Cerebellar cortex (tissue), 1 donor: ENCODE data around the gene HDAC4.

ENCODE experiments used
- DNase-seq: peaks from one replicate; pipeline ENCODE4 v3.0.0-alpha.2; 2015; ENCODE audit warnings: low spot score

The HDAC4 gene

GRCh38 chr2:239026711-239027361 is 374.0 kb downstream of the HDAC4 start:
- DNase-seq: no peak

- DNase-seq: no peak
Observed at GRCh38 chr2:239025951-239026461, 374.8 kb downstream of the HDAC4 start.

DNA sequence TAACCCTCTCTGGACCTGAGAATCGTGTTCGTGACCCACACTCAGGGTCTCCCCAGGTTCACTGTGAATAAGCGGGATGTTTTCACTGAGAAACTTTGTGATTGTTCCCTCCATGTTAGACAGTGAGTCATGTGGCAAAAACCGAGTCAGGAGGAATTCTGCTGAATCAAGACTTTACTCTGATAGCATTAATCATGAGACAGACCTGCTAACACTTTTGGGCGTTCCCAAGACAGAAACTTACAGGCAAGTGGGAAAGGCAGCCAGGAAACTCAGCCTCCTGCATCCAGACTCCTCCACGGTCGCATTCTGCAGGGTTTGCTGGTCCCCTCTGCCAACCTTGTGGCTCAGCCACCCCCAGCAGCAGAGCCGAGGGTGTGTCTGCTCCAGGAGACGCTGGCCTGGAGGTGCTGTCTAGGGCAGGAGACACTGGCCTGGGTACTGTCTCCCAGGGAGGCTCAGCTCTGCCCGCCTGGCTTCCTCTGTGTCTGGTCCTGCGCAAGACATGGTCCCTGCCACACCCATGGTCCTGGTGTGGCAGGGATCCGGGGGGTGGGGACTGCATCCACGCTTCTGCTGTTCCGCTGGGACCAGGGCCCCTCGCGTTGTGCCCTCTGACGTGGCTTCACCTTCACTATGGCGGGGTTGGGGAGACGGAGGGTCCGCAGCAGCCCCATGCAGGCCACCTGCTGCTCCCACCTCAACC is 375.6 kb downstream of the HDAC4 start:
- DNase-seq: no peak

DNA sequence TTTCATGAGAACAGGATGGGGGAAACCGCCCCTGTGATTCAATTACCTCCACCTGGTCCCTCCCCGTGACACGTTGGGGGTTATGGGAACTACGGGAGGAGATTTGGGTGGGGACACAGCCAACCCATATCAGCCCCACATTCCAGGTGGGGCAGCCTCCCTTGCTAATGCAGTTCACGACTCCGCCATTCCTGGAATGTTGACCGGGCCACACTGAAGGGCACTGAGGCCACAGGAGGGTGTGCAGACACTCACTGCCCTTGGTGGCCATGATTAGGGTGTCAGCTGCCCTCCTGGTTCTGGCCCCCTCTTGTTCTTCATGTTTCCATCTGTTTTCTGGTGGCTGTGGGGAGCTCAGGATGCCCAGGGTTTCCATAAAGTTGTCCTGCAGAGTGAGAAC is 376.6 kb downstream of the HDAC4 start:
- no peak for DNase-seq

GRCh38 chr2:239022437-239023260 is 378.2 kb downstream of the HDAC4 start:
- DNase-seq: no peak

- DNase-seq: no peak
Observed at GRCh38 chr2:239021651-239022436, 379.0 kb downstream of the HDAC4 start.

- no peak for DNase-seq
Observed at GRCh38 chr2:239021224-239021623, 379.6 kb downstream of the HDAC4 start.

GRCh38 chr2:239020541-239021041 is 380.2 kb downstream of the HDAC4 start:
- DNase-seq: no peak

DNA sequence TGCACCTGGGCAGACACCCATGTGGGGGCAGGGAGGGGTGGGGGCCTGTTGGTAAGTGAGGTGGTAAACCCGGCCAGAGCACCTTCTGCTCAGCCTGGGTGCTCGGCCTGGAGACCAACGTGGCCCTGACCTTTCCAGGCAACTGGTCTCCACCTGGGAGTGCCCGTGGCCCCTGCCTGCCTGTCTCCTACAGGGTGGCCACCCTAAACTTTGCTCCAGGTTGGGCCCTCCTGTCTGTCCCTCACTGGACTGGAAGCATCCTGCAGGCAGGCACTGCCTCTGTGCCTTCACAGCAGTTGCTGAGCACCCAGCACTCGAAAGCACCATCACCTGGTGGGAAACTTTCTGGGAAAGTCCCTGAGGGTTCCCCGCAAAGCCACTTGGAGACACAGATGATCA is 381.6 kb downstream of the HDAC4 start:
- no peak for DNase-seq

GRCh38 chr2:239018271-239019182 is 382.3 kb downstream of the HDAC4 start:
- DNase-seq: no peak

DNA sequence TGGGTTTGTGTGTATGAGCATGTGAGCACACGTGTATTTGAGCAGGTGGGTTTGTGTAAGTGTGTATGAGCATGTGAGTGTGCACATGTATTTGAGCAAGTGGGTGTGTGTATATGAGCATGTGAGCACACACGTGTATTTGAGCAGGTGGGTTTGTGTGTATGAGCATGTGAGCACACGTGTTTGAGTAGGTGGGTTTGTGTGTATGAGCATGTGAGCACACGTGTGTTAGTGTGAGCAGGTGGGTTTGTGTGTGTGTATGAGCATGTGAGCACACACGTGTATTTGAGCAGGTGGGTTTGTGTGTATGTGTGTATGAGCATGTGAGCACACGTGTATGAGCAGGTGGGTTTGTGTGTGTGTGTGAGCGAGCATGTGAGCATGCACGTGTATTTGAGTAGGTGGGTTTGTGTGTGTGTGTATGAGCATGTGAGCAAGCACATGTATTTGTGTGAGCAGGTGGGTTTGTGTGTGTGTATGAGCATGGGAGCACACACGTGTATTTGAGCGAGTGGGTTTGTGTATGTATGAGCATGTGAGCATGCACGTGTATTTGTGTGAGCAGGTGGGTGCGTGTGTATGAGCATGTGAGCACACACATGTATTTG is 383.2 kb downstream of the HDAC4 start:
- no peak for DNase-seq

GRCh38 chr2:239015901-239016675 is 384.7 kb downstream of the HDAC4 start:
- no peak for DNase-seq

DNA sequence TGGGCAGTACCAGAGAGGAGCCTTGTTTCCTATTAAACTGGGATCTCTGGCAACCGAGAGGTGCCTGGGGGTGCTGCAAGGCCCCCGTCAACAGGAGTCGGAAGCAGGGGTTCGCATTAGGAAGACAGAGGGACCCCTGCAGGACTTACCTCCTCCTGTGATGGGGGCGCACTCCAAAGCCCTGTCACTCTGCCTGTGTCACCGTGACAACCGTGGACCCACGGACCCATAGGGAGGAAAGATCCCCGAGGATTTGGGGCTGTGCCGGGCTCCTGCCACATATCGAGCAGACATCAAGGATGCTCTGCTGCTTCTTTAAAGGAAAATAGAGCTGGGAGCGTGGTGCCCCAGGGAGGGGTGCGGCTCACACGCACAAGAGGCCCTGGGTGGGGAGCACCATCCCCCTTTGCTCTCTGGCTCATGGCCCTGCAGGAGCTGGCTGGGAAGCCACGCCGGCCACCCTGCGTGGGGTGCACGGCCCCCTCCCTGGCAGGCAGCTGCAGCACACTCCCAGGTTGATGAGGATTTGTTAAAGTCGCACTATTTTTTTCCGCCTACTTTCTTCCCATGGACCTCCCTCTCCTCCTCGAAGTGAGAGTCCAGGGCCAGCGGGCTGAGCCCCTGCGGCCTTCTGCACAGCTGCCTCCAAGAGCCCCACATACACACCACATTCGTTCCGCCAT is 385.5 kb downstream of the HDAC4 start:
- no peak for DNase-seq

DNA sequence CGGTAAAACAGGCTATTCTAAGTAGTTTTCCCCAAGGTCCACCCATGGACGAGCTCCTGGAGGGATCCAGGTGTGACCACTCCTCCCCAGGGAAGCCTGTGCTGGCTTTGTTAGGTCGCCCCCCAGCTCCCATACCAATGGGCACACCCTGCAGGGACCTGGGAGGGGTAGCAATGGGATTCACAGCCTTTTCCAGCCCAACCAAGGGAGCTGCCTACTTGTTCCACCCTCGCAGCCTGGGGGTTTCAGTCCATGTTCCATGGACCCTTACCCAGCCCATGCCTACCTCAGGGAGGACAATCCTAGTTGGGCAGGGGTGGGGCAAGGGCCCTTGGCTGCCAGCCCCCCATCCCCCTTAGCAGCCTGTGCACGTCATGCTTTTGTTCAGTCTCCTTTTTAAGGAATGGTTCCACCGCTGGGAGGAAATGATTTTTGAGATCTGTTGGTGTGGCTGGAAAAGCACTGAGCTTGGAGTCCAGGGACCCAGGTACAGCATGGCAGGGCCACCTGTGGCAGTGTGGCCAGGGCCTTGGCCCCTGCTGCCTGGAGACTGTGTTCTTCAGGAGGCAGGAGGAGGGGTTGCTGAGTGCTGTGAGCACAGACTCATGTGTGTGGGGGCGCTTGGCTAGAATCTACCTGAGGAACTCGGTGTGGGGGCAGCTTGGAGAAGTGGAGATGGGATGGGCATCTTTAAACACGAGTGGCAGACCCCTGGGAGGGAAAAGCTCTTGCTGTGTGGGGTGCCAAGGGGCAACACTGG is 386.2 kb downstream of the HDAC4 start:
- DNase-seq: no peak

DNA sequence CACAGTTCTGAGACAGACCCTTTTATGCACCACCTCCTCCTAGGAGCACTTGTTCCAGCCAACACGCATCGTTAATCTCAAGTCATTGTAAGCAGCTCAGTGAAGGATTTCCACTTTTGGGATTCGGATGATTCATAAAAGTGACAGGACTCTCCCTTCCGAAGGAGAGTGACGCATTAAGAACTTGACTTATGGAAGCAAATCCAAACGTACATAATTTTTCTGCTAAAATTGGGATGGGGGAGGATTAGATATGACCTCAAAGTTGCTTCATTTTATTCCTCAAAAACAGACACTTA is 387.2 kb downstream of the HDAC4 start:
- DNase-seq: no peak

- DNase-seq: no peak
Observed at GRCh38 chr2:239012936-239013677, 387.7 kb downstream of the HDAC4 start.

GRCh38 chr2:239012228-239012627 is 388.6 kb downstream of the HDAC4 start:
- no peak for DNase-seq

DNA sequence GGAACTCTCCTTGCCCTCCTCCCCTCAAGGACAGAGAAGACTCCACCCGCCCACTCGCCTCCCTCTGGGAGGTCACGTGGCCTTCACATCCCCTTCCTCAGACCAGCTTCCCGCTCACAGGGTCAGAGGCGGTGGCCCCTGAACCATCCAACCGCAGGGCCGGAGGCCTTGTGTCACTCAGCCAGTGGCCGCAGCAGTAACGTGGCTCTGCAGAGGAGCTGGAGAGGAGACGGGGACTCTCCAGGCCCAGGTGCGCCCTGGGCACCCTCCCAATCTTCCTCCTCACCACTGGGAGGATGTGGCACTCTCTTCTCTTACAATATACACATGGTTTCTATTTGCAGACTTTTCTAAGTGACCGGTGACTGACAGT is 391.2 kb downstream of the HDAC4 start:
- DNase-seq: no peak
